PC-3 (cell line): Measurements from ENCODE around the gene ZBTB22. TPM values are rescaled to one million over a fixed set of nuclear protein-coding genes. Genes with fewer than 3 reads are reported as not detected.
A peak's percentile ranks its signal among the peaks of the same experiment; 100 is the strongest.

Source experiments
- ATAC-seq: fragments of 200-7000 bp; cut with Tn5 transposase; 2 replicates; pipeline ENCODE4 v1.9.1; 2020; ENCODE audit warnings: mild to moderate bottlenecking, moderate library complexity
- BruUV-seq: library from RNA; stranded (reverse); fragments of 400-500 nt; replicated peaks from 2 replicates; lab custom pipeline; 2021; lab: Mats Ljungman, UMichigan
- CTCF ChIA-PET: fragments of 300-600 bp; sonication (Branson Sonifier 250); formaldehyde crosslinking; loops from one replicate; lab custom pipeline; 2022; ENCODE audit warnings: antibody characterized with exemption; lab: Charles Lee
- POLR2A ChIA-PET: fragments of 300-600 bp; sonication (Branson Sonifier 250); formaldehyde crosslinking; loops from one replicate; lab custom pipeline; 2022; ENCODE audit warnings: antibody characterized with exemption; ENCODE audit not compliant: unreplicated experiment; lab: Charles Lee
- DNase-seq: peaks from one replicate; pipeline ENCODE4 v3.0.0-alpha.2; 2015
- H2AFZ ChIP-seq: fragments of 300-600 bp; sonication (generic); 2 replicates; pipeline ENCODE4 v1.6.0; 2016; ENCODE audit warnings: antibody characterized with exemption, low read length
- H3F3A ChIP-seq: fragments of 300-600 bp; sonication (generic); one replicate; pipeline ENCODE4 v1.6.0; 2017; ENCODE audit warnings: antibody characterized with exemption, low read length, control low read depth, mild to moderate bottlenecking; ENCODE audit not compliant: unreplicated experiment
- H3K27ac ChIP-seq: fragments of 300-600 bp; sonication (generic); 2 replicates; pipeline ENCODE4 v1.5.1; 2016; ENCODE audit warnings: mild to moderate bottlenecking, low read length
- H3K27me3 ChIP-seq: fragments of 300-600 bp; sonication (generic); 2 replicates; pipeline ENCODE4 v1.6.1; 2016; ENCODE audit warnings: low read length, mixed read lengths
- H3K36me3 ChIP-seq: fragments of 300-600 bp; sonication (generic); 2 replicates; pipeline ENCODE4 v1.6.1; 2016; ENCODE audit warnings: low read depth, mixed run types, low read length, mixed read lengths
- H3K4me1 ChIP-seq: fragments of 300-600 bp; sonication (generic); 2 replicates; pipeline ENCODE4 v1.5.1; 2016; ENCODE audit warnings: low read length; ENCODE audit not compliant: insufficient read depth
- H3K4me2 ChIP-seq: fragments of 300-600 bp; sonication (generic); 2 replicates; pipeline ENCODE4 v1.6.0; 2016; ENCODE audit warnings: low read length
- H3K4me3 ChIP-seq: fragments of 300-600 bp; sonication (generic); 2 replicates; pipeline ENCODE4 v1.5.1; 2016; ENCODE audit warnings: mild to moderate bottlenecking, low read length, mixed read lengths
- H3K79me2 ChIP-seq: fragments of 300-600 bp; sonication (generic); 2 replicates; pipeline ENCODE4 v1.6.1; 2017; ENCODE audit warnings: low read length, mixed read lengths
- H3K9ac ChIP-seq: fragments of 300-600 bp; sonication (generic); 2 replicates; pipeline ENCODE4 v1.6.0; 2016; ENCODE audit warnings: mild to moderate bottlenecking, low read length
- H3K9me2 ChIP-seq: fragments of 300-600 bp; sonication (generic); replicated peaks from 2 replicates; pipeline ENCODE4 v1.6.1; 2016; ENCODE audit warnings: mixed run types, low read length, mixed read lengths
- H3K9me3 ChIP-seq: fragments of 300-600 bp; sonication (generic); 2 replicates; pipeline ENCODE4 v1.6.1; 2016; ENCODE audit warnings: low read length, mixed read lengths
- H4K20me1 ChIP-seq: fragments of 300-600 bp; sonication (generic); 2 replicates; pipeline ENCODE4 v1.6.1; 2016; ENCODE audit warnings: low read length, mixed read lengths
- CTCF ChIP-seq: fragments of 300-600 bp; sonication (generic); conservative IDR thresholded peaks from 2 replicates; pipeline ENCODE4 v1.5.1; 2017; ENCODE audit warnings: antibody characterized with exemption, low read depth, mild to moderate bottlenecking, low read length
- EZH2 ChIP-seq: fragments of 300-600 bp; sonication (generic); IDR thresholded peaks from one replicate; pipeline ENCODE4 v1.6.1; 2017; ENCODE audit warnings: antibody characterized with exemption, mild to moderate bottlenecking, low read length; ENCODE audit not compliant: unreplicated experiment
- EZH2phosphoT487 ChIP-seq: fragments of 300-600 bp; sonication (generic); IDR thresholded peaks from 2 replicates; pipeline ENCODE4 v1.6.1; 2018; ENCODE audit warnings: mild to moderate bottlenecking, antibody characterized with exemption, low read length, borderline replicate concordance
- intact Hi-C: fragments of 100-400 bp; cut with micrococcal nuclease; formaldehyde crosslinking; loops from 2 replicates; pipeline ENCODE4 v1.9.0; 2023
- total RNA-seq: library from RNA; depleted of rRNA; stranded (reverse); fragments of >200 nt; gene quantifications from 2 replicates; pipeline ENCODE4 v1.2.3, GENCODE V29; 2014

ZBTB22 gene
- total RNA-seq, 1 experiment from 2014 or later: 18.8 TPM

GRCh38 chr6:33272275-33273128, 45.0 kb downstream of the ZBTB22 start:
- Histone ChIP-seq H3K4me2 (peak overlapping the region; percentile 98), H3K79me2 (peaks cover 59% of the 10 kb centered on the region), H4K20me1 (peaks cover 38% of the 10 kb centered on the region), H3K27ac (peak overlapping the region; percentile 59), H3K4me1 (peaks cover 45% of the 10 kb centered on the region), H3K4me3 (peak overlapping the region; percentile 87), H3F3A (peaks cover 29% of the 10 kb centered on the region), H3K9ac (peak overlapping the region; percentile 98), H3K9me2 (no peaks in the 10 kb centered on the region), H3K9me3 (no peaks in the 10 kb centered on the region), H2AFZ (no peak overlapping the region), H3K27me3 (no peaks in the 10 kb centered on the region), H3K36me3 (peaks cover 47% of the 10 kb centered on the region)
- TSS peak; percentile 61 for BruUV-seq
- ChIA-PET CTCF (no interaction called here), POLR2A (interaction anchor here (0.6 to 1.3 kb wide), 3 partner anchors 17 to 301 kb away, joined by 3 to 4 read pairs (median 3); partner anchors contain the start of genes PFDN6 and WDR46)
- TF ChIP-seq CTCF (no peak), EZH2 (no peak), EZH2phosphoT487 (no peak)
- intact Hi-C loops: loop anchor here (10.0 kb wide), 1 partner anchor 68 kb away; the partner anchor contains the start of genes HSD17B8, RING1, RXRB and SLC39A7
- ATAC-seq (peak; percentile 2; the same call in 1 of the 2 replicates), DNase-seq (no peak)

GRCh38 chr6:33271468-33272274, 45.9 kb downstream of the ZBTB22 start, which contains the start of the genes RPS18 and VPS52:
RPS18 (plus strand) TSS chr6:33272075; CDS start chr6:33272120, 45 bp downstream.
VPS52 (minus strand) TSS chr6:33271876; CDS start chr6:33271675, 201 bp downstream.
- Histone ChIP-seq H3K4me3 (peak within 1 kb of the TSS; percentile 87), H3K9me2 (no peaks in the 10 kb centered on the region), H3K9ac (peak within 1 kb of the TSS; percentile 98), H3K4me2 (peak within 1 kb of the TSS; percentile 98), H2AFZ (peak within 1 kb of the TSS; percentile 85), H3K27ac (peak within 1 kb of the TSS; percentile 75), H3K79me2 (peaks cover 59% of the 10 kb centered on the region), H4K20me1 (peaks cover 38% of the 10 kb centered on the region), H3K36me3 (peaks cover 53% of the 10 kb centered on the region), H3K27me3 (no peaks in the 10 kb centered on the region), H3K4me1 (peaks cover 39% of the 10 kb centered on the region), H3K9me3 (no peaks in the 10 kb centered on the region), H3F3A (peaks cover 29% of the 10 kb centered on the region)
- intact Hi-C loops: loop anchor here (1.0 to 10.0 kb wide), 2 partner anchors 10 to 67 kb away; partner anchors contain the start of genes HSD17B8, RING1, RXRB and SLC39A7
- TF ChIP-seq EZH2phosphoT487: no peak
- TF ChIP-seq CTCF: no peak
- TF ChIP-seq EZH2: no peak
- CTCF ChIA-PET: no interaction called here
- POLR2A ChIA-PET: interaction anchor here (0.6 to 1.3 kb wide), 4 partner anchors 12 to 300 kb away, joined by 3 to 4 read pairs (median 3); partner anchors contain the start of genes PFDN6 and WDR46
- ATAC-seq: peak; percentile 78
- DNase-seq: peak; percentile 99
- BruUV-seq: TSS peak; percentile 86
